Activated CD4-positive, CD25-positive, alpha-beta regulatory T cell treated with anti-CD3 and anti-CD28 coated beads, Interleukin-2, amount 50 U/mL, for 72 hours (primary cell): ENCODE measurements around the gene ANKRD33.

Experiments used
- DNase-seq: peaks from one replicate; pipeline ENCODE4 v3.0.0; 2021

Gene ANKRD33

DNA sequence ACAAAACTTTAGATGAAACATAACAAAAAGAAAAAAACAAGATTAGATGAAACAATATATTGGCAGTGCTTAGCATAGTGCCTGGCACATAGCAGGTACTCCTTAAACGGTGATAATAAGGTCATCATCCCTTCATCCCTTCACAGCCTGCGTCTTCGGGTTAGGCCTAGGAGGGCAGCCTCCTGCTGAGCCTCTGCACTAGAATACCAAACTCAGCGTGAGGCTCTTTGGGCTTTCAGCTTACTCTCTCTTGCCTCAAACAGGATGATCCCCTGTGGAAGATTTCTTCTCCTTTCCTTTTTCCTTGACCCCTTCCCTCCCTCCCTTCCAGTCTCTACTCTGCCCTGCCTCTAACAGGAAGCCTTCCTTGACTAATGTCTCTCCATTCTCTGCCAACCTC lies 25.0 kb upstream of the ANKRD33 start:
- no peak for DNase-seq

DNA sequence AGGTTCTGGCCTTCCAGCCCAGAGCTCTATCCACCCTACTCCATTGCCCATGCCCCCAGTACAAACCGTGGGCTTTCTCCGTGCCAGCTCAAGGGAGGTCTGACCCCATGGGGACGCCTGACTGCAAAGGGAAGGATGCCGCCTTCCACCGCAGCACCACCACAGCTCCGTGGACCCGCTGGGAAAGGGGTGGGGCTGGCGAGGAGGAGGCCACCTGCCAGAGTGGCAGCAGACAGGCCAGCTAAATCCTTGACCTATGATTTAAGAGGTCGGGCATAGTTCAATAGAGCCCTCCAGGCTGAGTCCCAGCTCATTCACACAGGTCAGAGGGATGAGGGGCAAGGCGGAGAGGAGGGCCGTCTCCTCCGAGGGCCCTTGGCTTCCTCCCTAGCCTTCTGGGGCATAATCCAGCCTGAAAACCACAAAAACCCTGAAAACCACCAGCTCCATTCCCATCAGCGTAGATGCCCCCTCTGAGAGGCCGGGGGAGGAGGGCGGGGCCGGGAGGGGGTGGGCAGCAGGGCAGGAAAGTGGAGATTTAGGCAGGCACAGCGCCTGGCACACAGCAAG lies 24.5 kb upstream of the ANKRD33 start:
- no peak for DNase-seq

DNA sequence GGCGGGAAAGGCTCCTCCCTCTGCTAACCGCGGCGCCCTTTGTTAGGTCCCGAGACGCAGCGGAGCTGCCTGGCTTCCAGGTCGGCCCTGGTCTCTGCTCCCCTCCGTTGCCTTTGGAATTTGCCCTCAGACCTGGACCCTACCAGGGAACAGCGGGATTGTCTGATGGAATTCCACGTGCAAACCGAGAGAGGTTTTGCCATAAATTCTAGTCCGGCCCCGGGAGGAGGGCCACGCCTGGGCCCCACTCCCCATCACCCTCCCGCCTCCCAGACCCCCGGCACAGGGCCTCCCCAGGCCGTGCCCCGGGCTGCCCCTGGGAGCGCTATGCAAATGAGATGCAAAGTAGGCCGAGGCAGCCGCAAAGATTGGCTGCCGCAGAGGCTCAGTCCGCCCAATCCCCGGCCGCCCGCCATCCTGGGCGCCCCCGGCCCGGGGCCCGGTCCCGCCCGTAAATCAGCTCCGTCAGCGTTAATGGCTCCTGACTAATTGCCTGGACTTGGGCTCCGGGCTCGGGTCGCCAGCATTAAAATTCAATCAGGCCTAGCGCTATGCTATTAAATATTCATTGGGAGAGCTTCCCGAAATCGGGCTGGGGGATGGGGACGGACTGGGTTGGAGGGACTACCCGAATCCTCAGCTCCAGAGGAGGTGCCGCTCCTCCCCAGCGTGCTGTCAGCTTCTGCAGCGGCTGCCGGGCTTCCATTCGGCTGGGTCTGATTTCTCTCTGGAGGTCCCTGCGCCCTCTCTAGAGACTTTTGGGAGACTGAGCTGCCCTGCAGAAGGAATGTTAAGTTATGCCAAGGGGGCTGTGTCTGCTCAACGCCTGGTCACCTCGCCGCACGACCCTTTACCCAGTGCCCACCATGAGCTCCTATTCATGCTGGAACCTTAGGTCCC lies 23.7 kb upstream of the ANKRD33 start:
- no peak for DNase-seq

DNA sequence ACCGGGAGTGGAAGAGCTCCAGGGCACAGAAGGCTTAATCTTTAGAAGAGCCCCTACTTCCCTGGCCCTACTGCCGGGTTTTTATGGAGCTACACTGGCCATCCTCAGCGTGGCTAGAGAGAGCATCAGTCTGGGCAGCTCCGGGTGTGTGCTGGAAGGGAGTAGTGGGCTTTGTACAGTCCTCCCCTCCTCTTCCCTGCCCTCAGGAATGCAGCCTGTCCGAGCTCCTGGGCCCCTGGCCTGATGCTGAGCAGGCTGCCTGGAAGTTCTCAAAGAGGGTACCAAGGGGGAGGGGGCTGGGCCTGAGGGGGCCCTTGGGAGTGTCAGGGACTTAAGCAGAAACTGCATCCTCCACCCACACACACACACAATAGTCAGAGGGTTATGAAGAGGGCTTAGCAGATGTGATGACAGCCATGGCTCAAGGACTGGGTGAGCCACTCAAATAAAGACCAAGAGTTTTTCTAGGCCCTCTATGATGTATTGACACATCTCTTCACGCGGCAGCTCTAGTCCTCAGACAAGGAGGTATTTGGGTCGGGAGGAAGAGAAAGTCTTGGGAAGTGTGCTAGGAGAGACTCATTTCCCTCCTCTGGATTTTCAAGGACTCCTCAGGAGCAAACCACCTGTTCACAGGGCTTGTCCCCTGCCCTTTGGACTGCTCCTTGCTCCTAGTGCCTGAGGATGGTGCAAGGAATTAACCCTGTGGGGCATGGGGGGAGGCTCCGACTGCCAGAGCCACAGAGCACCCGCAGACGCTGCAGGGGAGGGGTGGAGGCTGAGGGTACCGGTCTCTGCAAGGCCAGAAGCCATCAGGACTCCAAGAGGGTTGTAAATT lies 22.9 kb upstream of the ANKRD33 start:
- DNase-seq = no peak

DNA sequence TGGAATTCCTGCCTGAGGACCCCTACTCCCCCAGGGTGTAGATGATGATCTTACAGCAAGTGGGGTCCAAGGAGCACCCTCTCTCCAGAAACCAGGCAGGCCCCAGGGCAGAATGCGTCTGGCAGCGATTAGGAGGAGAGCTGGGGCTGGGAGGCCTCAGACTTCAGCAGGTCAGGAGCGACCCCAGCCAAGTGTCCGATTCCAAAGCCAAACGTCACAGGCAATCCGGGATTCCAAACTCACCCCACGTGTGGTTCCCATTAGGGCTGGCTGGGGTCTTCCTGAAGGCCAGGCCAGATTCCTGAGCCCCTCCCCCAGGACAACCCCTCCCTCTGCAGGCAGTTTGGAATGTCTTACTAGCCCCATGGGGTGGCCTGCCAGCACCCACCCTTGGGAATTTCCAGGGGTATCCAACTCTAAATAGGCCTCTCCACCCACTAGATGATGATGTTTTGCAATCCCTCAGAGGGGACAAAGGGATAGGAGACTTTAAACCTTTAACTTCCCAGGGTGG lies 22.1 kb upstream of the ANKRD33 start:
- DNase-seq = no peak

DNA sequence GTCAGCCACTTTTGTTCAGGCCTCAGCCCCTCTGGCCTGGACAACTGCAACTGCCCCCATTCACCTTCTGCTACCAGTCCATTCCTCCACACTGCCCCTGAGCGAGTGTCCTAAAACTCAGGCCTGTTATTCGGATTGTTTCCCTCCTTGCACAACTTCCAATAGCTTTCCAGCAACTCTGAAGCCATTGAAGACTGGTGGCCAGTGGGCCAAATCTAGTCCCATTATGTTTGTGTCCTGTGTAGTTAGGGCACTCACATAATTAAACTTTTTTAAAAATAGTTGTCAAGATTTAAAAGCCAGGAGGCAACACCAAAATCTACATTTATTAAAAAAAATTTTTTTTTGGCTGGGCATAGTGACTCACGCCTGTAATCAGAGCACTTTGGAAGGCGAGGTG lies 21.6 kb upstream of the ANKRD33 start:
- no peak for DNase-seq

DNA sequence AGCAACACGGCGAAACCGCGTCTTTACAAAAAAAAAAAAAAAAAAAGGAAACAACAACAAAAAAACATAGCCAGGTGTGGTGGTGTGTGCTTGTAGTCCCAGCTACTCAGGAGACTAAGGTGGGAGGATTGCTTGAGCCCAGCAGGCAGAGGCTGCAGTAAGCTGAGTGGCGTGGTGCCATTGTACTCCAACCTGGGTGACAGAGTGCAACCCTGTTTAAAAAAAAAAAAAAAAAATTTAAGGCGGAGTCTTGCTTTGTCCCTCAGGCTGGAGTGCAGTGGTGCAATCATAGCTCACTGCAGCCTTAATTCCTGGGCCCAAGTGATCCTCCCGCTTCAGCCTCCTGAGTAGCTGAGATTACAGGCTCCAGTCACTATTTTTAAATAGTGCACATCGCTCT lies 21.1 kb upstream of the ANKRD33 start:
- DNase-seq = no peak

DNA sequence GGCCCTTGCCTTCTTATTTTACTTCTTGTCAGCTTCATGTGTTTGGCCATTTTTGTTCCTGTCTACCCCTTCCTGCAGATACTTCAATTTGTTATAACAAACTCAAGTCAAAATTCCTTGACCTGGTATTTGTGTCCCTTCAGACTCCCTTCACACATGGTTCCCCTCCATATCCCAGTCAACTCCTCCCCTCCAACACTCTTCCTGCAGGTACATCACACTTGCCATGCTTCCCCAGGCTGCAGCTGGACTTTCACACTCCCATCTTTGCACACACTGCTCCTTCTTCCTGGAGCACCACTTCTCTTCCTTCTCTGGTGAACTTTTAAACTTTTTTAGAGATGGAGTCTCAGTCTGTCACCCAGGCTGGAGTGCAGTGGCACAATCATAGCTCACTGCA lies 20.5 kb upstream of the ANKRD33 start:
- no peak for DNase-seq

DNA sequence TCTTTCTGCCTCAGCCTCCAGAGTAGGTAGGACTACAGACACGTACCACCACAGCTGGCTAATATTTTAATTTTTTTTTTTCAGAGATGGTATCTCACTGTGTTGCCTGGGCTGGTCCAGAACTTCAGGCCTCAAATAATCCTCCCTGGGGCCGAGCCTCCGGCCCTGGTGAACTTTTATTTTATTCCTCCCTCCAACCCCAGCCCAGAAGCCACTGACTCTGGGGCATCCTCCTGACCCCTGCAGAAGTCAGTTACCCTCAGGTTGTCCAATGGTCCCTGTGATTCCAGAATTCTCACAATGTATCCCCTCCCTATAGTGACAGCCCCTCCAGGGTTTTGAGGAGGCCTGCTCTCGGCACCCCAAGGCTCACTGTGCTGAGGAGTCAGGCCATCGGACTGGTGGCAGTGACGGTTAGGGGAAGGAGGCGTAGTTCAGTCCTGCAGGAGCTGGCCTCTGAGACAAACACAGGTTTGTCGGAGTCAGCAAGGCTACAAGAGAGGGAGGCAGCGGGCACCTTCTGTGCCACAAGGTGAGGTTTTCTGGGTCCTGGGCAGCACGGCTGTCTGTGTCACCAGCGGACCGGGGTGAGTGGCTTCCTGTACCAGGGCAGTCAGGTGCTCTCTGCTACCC lies 20.0 kb upstream of the ANKRD33 start:
- no peak for DNase-seq

DNA sequence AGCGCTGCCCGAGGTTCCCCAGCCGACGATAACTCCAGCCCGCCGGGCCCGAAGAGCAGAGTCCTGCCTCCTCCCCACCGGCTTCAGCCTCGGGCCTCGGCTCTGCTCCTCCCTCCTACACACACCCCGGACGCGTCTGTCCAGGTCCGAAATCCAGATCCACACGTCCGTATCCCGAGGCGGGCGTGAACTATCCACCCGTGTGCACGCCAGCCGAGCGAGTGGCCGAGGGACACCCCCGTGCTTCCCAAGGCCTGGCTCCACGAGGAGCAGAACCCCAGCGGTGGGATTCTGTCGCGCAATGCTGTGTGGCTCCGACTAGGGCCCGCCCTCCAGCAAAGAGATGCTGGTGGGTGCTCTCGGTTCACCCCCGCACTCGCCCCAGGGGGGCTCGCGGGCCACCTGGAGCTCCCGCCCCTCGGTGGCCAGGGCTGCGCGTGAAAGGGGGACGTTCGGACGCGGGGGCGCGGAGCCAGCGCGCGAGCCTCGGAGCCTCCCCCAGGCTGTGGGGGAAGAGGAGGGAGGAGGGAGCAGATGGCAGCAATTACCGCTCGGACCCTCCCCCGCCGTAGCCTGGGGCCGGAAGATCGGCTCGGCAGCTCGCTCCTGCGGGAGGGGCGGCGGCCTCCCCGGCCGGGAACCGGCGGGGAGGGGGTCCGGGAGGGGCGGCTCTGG lies 18.9 kb upstream of the ANKRD33 start:
- no peak for DNase-seq

DNA sequence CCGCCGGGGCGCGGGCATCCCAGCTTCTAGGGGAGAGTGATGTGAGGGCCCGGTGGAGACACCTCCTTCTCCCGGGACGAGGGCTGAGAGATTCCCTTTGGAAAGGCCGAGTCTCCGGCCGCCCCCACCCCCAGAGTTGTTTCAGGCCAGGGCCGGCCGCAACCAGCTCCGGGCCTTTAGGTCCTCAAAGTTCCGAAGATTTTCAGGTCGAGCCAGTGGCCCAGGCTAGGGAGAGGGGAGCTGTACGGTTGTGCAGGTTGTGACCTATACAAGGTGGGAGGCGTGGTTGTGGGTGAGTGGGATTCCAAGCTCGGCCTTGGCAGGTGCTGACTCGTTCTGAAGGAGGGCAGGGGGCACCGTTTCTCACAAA lies 18.4 kb upstream of the ANKRD33 start:
- no peak for DNase-seq

DNA sequence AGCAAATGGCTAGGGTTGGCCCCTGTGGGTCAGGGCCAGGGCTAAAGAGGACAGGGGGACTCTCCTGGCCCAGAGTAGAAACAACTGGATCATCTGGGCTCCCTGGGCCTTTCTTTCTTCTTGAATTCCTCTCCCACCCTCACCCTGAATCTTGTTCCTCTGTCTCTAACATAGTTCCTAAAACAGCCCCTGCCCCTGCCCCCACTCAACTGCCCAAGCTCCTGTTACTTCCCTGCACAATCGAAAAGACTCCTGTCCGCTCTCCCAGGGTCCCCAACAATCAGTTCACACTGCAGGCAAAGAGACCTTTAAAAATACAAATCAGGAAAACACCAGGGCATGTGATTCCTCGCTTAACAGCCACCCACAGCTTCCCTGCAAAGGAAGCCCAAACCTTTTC lies 18.0 kb upstream of the ANKRD33 start:
- no peak for DNase-seq

DNA sequence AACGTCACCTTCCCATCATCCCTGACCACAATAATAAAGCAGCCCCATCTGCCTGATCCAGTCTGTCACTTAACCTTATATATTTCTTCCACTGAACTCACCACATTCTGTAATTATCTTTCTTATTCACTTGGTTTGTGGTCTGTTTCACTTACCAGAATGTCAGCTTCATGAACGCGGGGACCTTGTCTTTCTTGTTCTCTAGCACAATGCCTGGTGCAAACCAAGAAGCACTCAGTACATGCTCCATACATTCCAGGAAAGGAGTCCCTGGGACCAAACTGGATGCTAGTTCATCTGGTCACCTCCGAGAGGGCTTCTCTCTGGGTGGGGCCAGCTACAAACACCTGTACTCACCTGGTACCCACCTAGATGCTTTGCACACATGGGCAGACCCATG lies 17.4 kb upstream of the ANKRD33 start:
- no peak for DNase-seq

DNA sequence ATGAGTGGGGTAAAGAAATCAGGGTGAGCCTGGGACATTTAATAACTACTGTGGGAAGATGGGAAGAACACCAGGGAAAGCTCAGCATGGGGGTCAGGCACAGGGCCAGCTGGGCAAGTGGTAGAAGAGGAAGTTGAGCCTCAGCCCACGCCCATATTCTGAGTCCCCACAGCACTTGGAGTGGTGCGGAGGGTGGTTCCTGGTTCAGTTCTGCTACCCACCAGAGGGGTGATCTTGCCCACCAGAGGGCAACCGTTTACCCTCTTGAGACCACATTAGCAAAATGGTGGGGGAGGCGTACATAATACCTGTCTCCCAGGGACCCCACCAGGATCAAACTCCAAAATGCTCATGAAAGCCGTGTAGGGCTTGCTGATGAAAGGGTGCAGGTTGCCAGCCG lies 16.8 kb upstream of the ANKRD33 start:
- no peak for DNase-seq

DNA sequence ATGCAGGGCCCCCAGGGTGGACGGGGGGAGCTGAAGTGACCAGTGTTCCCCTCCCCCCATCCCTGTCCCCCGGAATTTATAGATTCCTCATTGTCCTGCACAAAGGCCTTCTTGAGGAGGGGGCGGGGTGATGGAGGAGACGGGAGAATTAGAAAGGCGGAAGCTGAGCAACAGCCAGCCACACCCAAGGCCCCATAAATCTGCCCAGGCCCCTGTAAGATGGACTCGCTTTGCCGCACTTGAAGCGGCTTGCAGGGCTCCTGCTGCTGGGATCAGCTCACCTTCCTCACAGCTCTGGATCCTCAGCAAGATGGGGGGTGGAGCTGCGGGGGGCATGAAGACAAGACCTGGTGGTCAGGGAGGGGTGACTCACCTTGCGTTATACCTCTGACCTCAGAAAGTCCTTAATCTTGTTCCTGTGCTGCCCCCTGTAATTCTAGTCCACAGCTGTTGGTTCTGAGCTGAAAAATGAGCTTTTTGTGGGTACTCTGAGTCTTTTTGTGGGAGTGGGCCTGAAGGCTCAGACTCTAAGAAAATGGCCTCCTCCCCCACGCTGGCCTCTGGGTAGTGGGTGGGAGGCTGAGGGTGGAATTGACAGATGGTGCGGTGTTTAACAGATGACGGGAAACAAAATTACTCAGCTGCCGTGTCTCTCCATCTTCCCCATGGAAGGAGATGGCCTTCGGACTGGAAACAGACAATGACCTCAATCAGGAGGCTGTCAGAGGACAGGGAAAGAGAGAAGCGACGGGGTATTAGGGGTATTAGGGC lies 15.8 kb upstream of the ANKRD33 start:
- DNase-seq = no peak

DNA sequence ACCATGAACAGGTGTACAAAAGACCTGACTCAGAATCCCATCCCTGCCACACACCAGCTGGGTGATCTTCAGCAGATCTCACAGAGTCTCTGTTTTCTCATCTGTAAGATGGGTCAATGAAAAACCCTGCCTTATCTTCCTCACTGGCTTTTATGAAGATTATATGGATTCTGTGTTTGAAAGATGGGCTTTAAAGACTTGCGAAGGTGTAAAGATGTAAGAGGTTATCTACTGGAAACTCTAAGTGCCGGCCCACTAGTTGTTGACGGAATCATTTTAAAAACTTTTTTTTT lies 15.3 kb upstream of the ANKRD33 start:
- DNase-seq = no peak

DNA sequence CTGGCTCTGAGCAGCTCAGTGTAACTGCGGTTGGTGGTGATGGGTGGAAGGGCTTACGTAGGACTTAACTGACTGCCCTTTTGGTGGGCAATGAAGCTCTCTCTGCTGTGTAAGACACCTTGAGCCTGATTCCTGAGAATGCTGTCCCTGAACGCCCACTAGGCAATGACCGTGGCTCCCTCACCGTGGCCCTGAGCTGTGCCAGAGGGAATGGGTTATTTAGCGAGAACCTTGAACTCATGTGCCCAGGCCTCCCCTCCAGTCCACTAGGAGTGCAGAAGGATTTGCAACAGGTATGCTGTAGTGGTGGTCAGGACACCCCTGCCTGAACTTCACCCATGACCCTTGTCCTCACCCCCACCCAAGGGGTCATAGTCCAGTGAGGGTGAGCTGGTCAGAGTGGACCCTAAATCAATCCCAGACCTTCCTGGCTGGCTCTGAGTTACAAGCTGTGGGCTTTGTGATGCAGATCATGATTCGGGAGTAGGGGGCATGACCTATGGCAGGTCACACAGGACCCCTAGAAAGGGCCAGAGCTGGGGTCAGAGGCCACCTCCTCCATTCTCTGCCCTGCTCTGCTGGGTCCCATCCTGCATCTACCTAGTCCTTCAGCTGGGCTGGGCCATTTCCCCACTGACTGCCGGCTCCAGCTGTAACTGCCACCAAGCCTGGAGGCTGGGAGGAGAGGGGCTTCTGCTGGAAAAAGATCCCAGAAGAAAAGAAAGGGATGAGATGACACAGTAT lies 14.5 kb upstream of the ANKRD33 start:
- DNase-seq = no peak

DNA sequence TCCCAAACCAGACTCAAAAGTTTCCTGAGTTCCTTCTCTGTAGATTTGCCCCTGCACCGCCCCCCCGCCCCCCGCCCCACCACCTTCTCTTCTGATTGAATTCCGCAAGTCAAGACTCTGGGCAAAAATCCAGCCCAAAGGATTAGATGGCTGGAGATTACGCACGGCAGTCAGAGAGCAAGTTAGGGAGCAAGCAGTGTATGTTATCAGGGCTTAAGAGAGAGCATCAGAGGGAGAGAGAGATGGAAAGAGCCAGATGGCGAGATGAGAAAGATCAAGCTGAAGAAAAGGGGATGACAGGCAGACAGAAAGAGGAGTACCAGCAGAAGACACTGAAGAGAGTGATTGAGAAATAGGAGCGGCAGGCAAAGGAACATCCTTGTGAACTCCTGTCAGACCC lies 13.9 kb upstream of the ANKRD33 start:
- DNase-seq = no peak

DNA sequence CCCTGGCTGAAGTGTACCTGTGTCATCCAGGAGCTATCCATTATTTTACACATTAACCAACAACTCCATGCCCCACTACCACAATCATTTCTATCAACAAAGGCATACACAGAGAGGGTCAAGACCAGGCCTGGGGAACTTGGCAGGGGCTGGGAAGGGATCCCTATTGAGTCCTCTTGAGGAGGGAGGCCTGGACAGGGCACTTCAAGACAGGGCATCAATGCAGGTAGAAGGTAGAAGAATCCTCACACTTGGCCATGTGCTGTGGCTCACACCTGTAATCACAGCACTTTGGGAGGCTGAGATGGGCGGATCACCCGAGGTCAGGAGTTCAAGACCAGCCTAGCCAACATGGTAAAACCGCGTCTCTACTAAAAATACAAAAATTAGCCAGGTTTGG lies 13.4 kb upstream of the ANKRD33 start:
- no peak for DNase-seq

DNA sequence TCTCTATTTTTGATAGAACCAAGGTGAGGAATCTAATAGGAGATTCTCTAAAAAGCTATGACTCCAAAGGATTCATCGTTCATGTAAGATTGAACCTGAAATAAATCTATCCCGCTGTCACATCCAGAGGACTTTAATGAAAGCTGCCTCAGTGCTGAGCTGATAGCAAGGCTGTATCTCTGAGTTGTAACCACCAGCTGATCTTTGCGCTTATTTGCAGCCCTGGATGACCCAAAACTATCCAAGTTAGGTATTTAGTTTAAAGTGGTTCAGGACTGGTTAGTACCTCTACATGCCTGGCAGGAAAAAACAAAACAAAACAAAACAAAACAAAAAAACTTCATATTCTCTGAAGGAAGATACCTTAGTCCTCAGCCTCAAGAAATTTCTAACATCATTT lies 8.8 kb upstream of the ANKRD33 start:
- DNase-seq = no peak

DNA sequence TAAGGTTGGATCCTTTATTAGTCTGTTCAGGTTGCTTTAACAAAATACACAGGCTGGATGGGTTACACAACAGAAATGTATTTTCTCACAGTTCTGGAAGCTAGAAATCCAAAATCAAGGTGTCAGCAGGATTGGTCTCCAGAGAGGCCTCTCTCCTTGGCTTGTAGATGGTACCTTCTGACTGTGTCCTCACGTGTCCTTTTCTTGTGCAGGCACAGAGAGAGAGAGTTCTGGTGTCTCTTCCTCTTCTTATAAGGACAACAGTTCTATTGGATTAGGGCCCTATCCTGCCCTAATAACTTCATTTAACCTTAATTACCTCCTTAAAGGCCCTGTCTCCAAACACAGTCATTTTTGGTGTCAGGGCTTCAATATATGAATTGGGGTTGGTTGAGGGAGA lies 4.6 kb upstream of the ANKRD33 start:
- no peak for DNase-seq
